HG03457 (cell line): ENCODE measurements around the gene IL25.
"Not testable (repeated sequence)": the region's sequence is repeated elsewhere in the genome, so short reads cannot be mapped to it uniquely, and the experiment has no call there.

Experiments used
- ATAC-seq: cut with Tn5 transposase; IDR thresholded peaks from one replicate; pipeline ENCODE4 v1.9.1; 2021; ENCODE audit warnings: moderate number of reproducible peaks; ENCODE audit not compliant: unreplicated experiment

The IL25 gene

DNA sequence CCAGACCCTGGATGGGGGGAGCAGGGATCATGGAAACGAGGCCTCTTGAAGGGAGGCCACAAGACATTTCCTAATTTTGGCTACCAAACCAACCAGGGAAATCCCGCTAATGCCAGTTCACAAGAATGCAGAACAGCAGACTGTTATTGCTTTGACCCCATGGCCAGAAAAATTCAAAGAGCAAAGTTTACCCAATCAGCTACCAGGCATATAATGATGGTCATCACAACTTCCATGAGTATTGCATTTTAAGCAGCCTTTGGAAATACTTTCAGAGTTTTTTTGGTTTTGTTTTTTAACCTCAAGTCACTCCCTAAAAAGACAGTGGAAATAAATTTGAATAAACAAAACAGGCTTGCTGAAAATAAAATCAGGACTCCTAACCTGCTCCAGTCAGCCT lies at the start of gene IL25:
TSS of gene IL25 (plus strand) at position 301 of the 400 bp plus-strand sequence.
- no peak for ATAC-seq

DNA sequence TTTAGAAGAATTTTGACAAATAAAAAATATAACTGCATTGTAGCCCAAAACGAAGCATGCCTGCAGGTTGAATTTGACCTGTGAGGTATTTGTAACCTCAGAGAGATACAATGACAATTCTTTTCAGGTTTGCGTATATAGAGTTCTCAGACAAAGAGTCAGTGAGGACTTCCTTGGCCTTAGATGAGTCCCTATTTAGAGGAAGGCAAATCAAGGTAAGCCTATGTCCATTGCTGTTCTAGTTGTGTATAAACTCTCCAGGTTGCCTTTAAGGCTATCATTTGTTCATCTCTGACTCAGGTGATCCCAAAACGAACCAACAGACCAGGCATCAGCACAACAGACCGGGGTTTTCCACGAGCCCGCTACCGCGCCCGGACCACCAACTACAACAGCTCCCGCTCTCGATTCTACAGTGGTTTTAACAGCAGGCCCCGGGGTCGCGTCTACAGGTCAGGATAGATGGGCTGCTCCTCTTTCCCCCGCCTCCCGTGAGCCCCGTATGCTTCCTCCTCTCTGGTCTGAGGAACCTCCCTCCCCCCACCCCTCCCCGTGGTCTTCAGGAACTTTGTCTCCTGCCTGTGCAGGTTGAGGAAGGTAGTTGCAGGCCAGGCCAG lies 48.7 kb upstream of the IL25 start:
- no peak for ATAC-seq

DNA sequence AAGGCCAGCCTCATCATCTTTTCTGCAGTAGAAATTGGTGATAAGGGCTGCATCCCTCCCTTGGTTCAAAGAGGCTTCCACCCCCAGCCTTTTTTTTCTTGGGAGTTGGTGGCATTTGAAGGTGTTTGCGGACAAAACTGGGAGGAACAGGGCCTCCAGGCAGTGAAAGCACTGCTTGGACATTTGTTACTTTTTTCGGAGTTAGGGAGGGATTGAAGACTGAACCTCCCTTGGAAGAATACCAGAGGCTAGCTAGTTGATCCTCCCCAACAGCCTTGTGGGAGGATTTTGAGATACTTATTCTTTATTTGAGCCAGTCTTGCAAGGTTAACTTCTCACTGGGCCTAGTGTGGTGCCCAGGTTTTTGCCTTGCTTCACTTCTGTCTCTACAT lies 48.2 kb upstream of the IL25 start:
- ATAC-seq = no peak

DNA sequence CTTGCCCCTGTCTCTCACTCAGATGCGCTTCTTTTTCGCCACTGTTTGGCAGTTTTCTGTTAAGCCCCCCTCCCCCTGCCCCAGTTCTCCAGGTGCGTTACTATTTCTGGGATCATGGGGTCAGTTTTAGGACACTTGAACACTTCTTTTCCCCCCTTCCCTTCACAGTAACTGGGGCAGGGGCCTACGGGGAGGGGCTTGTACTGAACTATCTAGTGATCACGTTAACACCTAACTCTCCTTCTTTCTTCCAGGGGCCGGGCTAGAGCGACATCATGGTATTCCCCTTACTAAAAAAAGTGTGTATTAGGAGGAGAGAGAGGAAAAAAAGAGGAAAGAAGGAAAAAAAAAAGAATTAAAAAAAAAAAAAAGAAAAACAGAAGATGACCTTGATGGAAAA lies 47.6 kb upstream of the IL25 start:
- ATAC-seq = no peak

DNA sequence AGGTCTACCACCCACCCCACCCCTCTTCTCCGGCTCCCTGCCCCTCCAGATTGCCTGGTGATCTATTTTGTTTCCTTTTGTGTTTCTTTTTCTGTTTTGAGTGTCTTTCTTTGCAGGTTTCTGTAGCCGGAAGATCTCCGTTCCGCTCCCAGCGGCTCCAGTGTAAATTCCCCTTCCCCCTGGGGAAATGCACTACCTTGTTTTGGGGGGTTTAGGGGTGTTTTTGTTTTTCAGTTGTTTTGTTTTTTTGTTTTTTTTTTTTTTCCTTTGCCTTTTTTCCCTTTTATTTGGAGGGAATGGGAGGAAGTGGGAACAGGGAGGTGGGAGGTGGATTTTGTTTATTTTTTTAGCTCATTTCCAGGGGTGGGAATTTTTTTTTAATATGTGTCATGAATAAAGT lies 46.9 kb upstream of the IL25 start:
- not testable (repeated sequence) for ATAC-seq

DNA sequence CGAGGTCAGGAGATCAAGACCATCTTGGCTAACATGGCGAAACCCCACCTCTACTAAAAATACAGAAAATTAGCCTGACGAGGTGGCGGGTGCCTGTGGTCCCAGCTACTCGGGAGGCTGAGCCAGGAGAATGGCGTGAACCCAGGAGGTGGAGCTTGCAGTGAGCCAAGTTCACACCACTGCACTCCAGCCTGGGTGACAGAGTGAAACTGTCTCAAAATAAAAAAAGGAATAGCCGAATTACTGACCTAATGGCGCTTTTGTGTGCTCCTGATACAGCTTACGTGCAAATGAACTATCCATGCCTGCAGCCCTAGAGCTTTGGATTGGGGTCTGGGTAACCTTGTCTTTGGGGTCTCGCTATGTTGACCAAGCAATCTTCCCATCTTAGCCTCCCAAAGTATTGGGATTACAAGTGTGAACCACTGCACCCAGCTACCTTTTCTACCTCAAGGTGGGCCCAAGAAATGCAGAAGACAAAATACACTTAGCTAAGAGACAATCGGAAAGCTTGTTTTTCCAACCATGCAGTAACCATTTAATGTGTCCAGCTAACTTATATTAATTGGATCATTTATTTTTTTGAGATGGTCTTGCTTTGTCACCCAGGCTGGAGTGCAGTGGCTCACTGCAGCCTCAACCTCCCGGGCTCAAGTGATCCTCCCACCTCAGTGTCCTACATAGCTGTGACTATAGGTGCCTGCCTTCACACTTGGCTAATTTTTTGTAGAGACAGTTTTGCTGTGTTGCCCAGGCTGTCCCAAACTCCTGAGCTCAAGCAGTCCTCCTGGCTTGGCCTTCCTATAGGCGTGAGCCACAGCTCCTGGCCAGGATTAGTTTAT lies 45.9 kb upstream of the IL25 start:
- no peak for ATAC-seq

DNA sequence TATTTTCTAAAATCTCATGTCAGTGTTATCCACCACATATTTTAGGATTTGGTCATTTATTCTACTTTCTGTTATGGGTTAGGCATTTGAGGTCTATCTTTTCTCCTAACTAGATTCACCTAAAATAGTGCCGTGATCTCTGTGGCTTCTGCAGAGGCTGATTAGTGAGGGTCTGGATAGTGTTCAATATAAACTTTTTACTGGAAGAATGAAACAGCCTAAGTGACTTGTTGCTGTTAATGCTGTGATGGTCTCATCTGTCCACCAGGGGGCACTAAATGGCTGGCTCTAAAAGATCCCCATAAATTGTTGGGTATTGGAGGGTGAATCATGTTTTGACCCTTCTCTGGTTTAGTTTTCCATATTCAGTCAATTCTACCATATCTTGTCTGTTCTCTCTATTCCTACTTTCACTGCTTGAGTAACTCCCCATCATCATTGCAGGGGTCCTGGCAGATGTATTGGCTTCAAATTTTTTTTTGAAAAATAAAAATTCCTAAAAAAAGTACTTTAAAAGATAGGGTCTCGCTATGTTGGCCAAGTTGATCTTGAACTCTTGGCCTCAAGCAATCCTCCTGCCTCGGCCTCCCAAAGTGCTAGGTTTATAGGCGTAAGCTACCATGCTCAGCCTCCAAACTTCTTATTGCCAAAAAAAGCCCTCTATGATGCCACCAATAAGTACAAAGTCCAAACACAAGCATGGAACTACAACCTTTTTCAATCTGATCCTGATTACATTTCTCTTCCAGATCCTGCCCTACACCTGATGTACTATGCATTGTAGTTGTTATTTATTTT lies 44.5 kb upstream of the IL25 start:
- no peak for ATAC-seq

DNA sequence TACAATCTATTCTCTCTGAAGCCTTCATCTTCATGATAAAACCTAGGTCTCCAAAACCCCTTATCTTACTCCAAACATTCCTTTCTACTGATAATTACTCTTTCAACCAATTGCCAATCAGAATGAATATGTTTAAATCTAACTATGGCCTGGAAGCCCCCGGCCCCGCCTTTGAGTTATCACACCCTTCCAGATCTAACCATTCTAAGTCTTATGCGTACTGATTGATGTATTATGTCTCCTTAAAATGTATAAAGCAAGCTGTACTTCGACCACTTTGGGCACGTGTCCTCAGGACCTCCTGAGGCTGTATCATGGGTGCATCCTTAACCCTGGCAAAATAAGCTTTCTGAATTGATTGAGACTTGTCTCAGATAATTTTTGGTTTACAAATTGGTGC lies 37.0 kb upstream of the IL25 start:
- ATAC-seq = no peak

DNA sequence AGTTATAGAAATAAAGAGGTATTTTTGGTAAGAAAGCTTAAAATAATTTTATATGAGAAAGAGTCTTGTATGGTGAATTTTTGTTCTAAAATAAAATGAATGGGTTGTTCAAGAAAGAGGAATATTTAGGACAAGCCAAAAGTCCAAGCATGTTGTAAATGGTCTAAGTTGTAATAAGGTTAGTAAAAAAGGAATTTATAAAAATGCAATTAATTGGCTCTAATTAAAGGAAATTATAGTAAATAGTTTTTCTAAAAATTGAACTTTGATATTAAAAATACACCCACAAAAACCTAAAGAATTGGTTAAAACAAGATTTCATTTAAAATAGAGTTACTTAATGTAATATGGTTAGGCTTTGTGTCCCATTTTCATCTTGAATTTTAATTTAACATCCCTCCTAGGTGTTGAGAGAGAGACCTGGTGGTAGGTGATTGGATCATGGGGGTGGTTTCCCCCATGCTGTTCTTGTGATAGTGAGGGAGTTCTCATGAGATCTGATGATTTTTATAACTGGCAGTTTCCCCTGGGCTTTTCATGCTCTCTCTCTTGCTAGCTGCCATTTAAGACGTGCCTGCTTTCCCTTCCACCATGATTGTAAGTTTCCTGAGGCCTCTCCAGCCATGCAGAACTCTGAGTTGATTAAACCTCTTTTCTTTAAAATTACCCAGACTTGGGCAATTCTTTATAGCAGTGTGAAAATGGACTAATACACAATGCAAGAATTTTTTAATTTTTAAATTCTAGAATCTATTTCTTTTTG lies 32.9 kb upstream of the IL25 start:
- no peak for ATAC-seq

DNA sequence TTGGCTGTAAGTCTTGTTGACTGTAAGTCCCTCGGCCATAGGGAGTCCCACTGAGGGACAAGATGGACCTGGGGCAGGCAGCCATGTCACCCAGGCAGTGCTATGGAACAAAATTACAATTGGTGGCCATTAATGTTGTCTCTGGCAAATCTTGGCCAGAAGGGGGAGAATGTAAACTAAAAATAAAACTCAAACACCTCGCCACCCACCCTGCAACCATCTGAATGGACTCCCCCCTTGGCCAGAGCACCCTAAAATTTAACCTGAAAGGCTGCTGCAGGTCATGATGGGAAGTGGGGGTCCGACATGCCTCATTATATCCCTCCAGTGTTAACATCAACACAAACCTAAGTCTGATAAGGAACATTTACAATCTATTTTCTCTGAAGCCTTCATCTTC lies 28.1 kb upstream of the IL25 start:
- ATAC-seq = no peak

DNA sequence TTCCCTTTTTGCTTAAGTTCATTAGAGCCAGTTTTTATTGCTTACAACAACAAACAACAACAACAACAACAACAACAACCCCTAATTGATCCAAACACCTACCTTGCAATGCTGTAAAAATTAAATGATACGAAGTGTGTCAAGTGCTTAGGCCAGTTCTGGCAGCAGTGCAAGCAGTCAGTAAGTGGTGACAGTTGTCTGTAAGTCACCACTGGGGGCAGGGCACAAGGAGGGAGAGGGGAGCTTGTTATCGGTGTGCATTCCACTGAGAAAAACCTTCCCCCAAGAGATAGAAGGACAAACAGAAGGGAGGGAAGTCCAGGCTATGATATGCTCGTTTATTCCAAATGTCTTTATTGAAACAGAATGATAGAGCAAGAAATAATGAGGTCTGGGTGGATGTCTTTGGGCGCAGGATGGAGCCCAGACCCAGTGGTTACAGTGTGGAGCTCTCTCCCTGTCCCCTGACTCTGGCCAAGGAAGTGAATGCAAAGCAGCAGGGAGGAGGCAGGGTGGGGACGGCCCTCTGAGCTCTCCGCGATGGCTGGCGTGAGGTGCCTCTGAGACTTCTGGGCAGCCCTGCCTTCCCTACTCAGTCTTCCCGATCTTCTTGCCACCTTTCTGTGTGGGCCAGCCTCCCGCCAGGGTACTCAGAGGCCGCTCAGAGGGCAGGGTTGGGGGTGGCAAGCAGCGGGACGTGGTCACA lies 26.5 kb upstream of the IL25 start:
- ATAC-seq = no peak

DNA sequence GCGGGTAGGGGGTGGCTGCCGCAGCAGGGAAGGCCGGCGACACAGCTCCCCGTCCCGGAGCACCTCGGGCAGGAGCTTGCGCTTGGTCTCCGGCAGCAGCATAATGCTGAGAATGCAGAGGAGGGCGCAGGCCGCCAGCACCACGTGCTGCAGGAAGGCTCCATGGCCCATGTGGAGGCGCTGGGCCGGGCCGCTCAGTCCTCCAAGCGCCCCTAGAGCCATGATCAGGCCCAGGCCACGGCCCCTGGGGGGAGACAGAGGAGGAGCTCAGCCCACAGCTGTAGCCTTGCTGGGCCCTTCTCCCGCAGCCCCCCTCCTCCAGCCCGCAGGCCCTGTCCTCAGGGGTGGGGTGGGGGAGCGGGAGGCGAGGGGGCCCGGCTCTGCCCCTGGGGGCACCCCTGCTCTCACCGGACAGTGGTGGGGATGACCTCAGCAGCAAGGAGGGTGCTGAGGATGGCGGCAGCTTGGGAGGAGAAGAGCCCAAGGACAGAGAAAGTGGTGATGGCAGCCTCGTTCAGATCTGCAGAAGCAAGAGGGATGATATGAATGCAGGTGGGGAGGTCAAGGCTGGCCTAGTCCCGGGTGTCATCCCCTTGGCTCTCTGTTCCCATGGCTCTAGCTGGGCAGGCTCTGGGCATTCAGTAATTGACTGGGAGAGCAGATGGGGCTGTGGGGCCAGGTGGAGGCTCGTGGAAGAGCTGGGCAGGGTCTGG lies 25.8 kb upstream of the IL25 start:
- ATAC-seq = no peak

DNA sequence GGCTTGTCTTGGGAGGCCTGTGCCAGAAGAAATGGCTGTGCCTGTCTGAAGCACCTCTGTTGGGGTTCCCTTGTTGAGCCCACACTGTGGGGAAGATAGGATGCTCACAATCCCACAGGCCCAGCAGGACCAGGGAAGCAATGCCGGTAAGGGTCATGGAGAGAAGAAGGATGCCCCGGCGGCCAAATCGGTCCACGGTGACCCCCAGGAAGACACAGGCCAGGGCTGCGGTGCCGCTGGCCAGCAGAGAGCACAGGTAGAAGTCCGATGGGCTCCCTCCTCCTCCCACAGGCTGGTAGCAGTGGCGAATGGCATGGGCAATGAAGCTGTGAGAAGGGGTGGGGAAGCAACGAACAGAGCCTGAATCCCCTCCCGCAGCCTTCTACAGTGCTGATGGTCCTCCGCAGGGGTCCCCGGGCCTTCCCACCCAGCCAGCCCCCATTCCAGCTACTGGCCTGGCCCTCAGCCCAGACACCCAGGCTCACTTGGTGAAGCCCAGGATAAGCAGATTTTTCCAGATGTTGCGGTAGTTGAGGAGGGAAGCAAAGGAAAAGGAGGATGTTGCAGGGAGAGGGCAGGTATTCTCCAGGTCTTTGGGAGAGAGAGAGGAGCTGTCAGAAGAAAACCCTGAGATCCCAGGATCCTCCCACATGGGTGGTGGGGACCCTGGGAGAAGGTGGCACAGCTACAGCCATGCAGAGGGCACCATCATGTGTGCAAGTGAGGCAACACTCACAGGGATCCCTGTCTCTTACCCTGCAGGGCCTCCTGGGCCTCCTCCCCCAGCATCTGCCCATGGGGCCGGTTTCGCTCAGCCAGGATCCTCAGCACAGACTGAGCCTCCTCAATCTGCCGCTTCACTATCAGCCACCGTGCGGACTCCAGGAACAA lies 25.0 kb upstream of the IL25 start:
- no peak for ATAC-seq

DNA sequence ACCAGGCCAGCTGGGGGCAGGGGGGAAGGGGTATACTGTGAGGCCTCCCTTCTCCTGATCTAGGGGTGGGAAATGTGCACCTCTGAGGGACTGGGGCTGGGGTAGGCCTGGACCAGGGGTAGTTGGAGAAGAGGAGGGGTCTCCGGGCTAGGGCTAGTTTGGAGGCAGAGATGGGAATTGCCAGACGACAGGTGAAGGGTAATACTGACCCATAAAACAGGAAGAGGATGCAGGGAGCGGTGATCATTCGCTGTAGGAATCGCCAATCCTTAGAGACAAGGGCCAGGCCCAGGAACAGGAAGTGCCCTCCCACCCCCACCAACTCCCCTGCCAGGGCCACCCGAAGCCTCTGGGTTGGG lies 24.3 kb upstream of the IL25 start:
- ATAC-seq = no peak

DNA sequence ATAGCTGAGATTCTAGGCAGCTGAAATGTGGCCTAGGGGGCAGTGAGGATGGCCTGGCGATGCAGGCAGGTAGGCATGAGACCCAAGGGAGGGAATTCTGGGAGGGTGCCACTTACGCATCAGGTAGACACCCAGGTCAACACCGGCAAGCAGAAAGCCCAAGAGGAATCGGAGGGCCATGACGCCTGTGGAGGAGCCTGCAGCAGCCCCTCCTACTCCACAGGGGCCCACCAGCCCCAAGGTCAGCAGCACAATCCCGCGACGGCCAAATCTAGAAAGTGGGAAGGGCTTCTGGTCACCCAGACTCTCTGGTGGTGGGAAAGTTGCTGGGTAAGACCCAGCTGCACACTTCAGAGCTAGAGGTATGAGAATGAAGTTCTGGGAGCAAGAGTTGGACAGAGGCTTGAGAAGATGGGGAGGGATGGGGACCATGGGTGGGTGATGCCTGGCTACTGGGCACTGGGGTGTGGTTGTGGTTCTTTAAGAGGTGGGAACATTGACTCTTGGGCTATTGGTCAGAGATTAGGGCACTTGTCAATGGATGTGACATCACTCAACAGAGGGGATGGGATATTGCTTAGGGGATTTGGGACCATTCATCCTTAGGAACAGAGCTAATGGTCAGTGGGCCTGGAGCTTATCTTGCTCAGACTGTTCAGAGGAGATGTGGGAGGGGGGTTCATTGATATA lies 23.3 kb upstream of the IL25 start:
- ATAC-seq = no peak

DNA sequence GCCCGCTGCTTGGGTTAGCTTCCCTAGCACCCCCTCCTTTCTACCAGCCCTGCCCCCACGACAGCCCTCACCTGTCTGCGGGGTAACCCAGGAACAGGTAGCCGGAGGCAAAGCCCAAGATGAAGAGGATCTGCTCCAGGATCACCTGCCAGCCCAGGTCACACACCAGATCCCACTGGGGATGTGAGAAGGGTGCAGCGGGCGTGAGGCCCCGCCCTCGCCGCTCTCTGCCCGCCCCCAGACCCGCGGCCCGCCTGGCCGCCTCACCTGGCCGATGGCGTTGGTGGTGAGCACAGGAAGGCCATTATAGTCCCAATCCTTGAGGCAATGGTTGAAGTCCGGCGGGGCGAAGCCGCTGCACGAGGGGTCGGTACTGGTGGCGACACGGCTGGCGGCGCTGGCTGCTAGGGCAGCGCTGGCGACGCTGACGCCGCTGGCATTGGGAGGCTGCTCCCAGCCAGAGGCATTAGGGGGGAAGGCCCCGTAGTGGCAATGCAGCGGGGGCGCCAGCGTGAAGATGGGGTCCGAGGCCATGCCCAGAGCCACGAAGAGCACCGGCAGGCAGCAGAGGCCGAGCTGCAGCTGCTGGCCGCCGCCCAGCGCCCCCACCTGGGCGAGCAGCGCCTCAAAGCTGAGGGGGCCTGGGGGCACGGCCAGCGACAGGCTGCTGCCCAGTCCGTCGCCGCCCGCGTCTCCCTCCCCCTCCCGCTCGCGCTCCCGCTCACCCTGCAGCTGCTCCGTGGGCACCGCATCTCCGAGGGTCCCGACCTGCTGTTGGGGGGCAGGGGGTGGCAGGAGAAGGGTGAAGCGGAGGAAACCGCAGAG lies 20.7 kb upstream of the IL25 start:
- no peak for ATAC-seq
